RPMI8226 (cell line): ENCODE data around the gene BRD8.
"Not testable (repeated sequence)": the region's sequence is repeated elsewhere in the genome, so short reads cannot be mapped to it uniquely, and the experiment has no call there.

Source experiments
- DNase-seq: peaks from one replicate; pipeline ENCODE4 v3.0.0-alpha.2; 2015

Gene BRD8, protein sequence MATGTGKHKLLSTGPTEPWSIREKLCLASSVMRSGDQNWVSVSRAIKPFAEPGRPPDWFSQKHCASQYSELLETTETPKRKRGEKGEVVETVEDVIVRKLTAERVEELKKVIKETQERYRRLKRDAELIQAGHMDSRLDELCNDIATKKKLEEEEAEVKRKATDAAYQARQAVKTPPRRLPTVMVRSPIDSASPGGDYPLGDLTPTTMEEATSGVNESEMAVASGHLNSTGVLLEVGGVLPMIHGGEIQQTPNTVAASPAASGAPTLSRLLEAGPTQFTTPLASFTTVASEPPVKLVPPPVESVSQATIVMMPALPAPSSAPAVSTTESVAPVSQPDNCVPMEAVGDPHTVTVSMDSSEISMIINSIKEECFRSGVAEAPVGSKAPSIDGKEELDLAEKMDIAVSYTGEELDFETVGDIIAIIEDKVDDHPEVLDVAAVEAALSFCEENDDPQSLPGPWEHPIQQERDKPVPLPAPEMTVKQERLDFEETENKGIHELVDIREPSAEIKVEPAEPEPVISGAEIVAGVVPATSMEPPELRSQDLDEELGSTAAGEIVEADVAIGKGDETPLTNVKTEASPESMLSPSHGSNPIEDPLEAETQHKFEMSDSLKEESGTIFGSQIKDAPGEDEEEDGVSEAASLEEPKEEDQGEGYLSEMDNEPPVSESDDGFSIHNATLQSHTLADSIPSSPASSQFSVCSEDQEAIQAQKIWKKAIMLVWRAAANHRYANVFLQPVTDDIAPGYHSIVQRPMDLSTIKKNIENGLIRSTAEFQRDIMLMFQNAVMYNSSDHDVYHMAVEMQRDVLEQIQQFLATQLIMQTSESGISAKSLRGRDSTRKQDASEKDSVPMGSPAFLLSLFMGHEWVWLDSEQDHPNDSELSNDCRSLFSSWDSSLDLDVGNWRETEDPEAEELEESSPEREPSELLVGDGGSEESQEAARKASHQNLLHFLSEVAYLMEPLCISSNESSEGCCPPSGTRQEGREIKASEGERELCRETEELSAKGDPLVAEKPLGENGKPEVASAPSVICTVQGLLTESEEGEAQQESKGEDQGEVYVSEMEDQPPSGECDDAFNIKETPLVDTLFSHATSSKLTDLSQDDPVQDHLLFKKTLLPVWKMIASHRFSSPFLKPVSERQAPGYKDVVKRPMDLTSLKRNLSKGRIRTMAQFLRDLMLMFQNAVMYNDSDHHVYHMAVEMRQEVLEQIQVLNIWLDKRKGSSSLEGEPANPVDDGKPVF

DNA sequence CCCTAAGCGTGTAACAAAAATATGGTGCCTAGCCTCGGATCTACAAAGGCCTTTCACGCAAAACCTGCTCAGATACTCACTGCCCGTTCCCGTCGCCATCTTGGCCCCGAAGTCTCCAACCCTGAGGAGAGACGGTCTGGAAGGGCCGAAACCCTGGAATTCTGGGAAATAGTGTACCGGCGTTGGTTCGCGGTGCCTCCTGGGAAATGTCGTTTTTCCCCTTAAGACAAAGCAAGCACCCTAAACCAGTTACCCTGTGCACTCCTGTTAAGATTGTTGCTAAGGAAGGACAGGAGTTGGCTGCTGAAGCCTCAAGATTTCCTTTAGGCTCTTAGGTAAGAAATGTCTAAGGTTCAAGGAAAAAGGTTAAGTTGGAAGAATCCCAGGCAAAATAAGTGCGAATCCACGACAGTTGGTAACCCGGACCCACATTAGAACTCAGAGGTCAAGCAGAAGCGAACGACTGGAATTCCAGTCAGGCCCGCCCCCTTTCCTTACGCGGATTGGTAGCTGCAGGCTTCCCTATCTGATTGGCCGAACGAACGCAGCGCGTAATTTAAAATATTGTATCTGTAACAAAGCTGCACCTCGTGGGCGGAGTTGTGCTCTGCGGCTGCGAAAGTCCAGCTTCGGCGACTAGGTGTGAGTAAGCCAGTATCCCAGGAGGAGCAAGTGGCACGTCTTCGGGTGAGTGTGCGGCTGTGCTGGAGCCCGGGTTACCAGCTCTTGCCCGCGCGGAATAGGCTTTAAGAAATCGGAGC lies at the start of gene BRD8, which contains the start of gene KIF20A:
BRD8 (minus strand) TSS at position 115 of the 761 bp plus-strand sequence; CDS start at position 99, 16 bp downstream.
KIF20A (plus strand) TSS at position 597 of the 761 bp plus-strand sequence. CDS start 569 bp downstream, outside the sequence.
- peak; percentile 96 for DNase-seq

DNA sequence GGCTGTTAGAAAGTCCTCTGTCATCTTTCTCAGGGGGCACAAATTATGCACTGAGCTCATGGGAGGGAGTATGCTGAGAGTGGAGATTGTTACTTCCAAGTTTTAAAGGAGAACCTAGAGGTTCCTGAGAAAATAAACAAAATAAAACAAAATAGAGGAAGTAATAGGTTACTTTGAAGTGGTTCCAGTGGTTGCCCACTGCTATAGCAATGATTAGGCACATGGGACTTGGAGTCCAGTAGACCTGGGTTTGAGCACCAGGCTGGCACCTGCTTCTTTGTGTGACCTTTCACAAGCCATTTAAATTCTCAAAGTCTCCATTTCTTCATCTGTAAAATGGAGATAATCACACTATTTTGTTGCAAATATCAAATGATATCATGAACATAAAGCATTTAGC lies 48.5 kb upstream of the BRD8 start:
- DNase-seq: no peak

DNA sequence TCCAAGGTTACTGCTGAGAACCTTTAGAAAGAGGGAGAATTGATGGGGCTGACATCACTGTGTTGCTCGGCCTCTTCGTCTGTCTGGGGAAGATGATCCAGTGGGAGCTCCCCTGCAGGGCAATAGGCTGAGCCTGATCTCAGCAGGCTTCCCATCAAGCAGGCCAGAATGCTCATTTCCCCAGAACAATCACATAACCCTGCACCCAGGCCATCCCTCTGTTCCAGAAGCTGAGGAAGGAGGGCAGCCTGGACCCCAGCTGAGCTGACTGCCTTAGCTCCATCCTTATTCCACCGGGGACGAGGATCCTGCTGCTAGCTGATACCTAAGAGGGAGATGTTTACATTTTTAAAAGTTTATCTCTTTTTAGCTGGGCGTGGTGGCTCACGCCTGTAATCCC lies 46.3 kb upstream of the BRD8 start:
- DNase-seq: no peak

DNA sequence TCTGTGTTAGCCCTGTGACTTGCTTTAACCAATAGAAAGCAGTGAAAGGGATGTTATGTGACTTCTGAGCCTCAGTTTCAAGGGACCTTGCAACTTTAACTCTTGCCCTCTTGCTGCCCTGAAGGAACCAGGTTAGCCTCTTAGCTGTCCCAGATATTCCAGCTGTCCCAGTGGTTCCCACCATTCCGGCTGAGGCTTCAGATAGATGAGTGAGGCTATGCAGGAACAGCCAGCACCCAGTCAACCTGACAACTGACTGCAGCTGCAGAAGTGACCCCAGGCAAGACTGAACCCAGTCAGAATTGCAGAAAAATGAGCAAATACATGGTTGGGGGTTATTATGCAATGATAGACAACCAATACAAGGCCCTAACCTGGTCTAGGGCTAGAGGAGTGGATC lies 45.1 kb upstream of the BRD8 start:
- no peak for DNase-seq

DNA sequence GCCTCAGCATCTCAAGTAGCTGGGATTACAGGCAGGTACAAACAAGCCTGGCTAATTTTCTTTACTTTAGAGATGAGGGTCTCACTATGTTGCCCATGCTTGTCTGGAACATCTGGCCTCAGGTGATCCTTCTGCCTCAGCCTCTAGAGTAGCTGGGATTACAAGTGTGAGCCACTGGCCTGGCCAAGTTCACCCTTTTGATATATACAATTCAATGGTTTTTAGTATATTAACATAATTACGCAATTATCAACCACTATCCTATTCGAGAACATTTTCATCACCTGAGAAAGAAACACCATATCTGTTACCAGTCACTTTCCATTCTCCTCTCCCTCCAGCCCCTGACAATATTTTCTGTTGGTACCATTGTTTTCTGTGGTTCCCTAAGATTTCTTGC lies 38.4 kb upstream of the BRD8 start:
- DNase-seq: no peak

DNA sequence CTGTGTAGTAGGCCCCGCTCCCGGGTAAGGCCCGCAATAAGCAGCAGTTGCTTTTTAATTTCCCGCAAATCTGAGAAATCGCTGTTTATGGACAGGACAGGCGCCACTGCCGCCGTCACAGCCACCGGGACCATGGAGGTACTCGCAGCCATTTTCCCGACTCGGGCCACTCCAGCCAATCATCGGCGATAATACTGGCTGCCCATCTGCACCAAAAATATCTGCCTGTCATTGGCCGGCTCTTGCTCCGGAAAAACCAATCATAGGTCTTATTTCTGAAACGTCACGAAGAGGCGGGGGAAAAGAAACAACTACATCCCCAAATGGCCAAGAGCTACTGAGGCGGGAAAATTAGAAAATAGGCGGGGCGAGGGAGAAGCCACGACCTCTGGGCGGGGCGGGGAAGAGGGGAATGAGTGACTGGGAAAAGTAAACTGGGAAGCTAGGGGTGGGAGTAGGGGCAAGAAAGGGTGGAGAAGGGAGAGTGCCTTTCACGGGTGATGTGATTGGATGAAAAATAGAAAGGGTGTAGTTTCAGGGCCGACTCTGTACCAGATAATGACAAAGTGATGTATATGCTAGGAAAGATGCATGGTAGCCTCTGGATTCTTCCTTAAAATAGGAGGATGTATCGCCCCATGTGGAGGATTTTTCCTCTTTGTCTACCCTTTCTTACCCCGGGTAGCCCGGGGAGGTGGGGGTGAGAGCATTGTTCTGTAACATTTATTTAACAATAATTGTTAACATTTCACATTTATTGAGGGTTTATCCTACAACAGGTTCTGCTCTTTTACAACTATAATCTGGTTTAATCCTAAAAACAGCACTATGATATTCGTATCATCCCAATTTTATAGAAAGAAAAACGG lies 35.0 kb upstream of the BRD8 start, which contains the start of gene CDC23:
CDC23 (minus strand) TSS at position 163 of the 869 bp plus-strand sequence; CDS start at position 152, 11 bp downstream.
- peak; percentile 95 for DNase-seq

DNA sequence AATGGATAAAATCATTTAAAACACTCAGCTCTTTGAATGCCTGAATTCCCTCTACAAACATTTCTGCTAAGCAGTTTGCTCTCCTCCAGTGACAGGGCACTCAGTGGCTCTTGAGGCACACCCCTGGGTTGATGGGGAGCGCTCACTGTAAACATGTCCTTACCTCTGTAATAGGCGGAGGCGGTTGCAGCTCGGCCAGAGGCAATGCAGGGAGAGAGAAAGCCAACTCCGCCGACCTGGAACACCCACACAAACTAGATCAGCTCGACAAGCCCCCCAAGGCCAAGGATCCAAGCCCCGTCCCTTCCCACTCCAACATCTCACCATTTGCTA lies 34.4 kb upstream of the BRD8 start:
- DNase-seq: no peak

DNA sequence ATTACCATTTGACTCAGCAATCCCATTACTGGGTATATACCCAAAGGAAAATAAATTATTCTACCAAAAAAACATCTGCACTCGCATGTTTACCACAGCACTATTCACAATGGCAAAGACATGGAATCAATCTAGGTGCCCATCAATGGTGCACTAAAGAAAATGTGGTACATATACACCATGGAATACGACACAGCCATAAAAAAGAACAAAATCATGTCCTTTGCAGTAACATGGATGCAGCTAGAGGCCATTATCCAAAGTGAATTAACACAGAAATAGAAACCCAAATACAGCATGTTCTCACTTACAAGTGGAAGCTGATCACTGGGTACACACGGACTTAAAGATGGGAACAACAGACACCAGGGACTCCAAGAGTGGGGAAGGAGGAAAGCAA lies 32.6 kb upstream of the BRD8 start:
- DNase-seq: no peak

DNA sequence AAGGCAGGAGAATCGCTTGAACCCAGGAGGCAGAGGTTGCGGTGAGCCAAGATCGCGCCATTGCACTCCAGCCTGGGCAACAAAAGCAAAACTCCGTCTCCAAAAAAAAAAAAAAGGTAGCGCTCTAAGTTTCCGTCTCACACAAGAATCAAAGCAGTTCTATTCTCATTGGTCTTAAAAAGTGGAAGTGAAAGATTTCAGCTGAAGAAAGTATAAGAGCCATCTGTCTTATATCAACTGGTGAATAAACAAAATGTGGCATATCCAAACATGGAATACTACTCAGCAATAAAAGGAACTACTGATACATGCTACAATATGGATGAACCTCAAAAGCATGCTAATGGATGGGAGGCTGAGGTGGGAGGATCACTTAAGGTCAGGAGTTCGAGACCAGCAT lies 15.4 kb upstream of the BRD8 start:
- DNase-seq: not testable (repeated sequence)

DNA sequence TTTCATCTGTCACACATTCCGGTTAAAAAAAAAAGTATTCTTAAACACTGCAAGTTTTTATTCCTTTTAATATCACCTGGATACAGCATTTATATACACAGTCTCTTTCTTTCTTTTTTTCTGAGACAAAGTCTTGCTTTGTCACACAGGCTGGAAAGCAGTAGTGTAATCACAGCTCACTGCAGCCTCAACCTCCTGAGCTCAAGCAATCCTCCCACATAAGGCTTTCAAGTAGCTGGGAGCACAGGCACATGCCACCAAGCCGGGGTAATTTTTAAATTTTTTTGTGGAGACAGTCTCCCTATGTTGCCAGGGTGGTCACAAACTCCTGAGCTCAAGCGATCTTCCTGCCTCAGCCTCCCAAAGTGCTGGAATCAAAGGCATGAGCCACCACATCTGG lies 14.4 kb upstream of the BRD8 start:
- no peak for DNase-seq

DNA sequence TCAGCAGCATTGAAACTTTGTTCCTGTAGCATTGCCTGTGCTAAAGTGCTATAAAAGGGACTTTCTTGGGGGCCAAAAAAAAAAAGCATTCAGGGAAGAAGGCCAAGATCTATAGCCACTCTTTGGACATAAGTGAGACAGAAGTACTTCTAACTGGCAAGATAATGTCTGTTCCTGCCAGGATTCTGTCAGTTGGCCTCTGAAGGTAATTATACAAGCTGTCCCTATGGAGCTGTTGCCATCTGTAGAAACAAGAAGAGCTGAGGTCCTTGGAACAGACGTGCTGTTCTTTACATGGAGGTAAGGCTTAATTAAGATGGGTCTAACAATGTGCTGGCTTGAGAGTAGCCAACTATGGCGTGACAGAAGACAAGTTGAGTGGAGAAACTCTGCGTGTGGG lies 10.2 kb upstream of the BRD8 start:
- DNase-seq: no peak

DNA sequence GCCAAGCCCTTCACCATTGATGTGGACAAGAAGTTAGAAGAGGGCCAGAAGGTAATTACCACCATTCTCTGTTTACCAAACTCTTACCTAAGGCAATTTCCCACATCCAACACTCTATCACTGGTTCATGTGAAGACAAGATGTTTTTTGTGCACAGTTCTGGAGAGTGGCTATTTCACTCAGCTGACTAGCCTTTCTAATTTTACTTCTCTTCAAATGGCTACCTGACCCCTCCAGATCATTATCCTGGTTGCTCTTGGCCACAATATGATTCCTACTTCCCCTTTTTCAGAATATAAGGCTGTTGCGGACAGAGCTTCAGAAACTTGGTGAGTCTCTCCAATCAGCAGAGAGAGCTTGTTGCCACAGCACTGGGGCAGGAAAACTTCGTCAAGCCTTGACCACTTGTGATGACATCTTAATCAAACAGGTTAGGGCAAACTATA lies 7.6 kb upstream of the BRD8 start:
- peak; percentile 26 for DNase-seq

DNA sequence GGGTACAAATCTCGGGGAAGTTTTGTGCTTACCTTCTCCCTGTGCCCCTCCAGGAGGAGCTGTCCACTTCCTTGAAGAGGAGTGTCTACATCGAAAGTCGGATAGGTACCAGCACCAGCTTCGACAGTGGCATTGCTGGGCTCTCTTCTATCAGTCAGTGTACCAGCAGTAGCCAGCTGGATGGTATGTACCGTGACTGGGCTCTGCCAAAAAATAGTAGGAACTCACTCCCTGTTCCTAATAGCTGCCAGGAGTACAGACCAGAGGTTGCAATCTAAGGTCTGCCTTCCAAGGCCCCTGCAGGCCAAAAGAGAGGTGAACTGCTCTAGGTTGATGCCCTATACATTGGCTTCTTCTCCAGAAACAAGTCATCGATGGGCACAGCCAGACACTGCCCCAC lies 4.4 kb upstream of the BRD8 start:
- no peak for DNase-seq

DNA sequence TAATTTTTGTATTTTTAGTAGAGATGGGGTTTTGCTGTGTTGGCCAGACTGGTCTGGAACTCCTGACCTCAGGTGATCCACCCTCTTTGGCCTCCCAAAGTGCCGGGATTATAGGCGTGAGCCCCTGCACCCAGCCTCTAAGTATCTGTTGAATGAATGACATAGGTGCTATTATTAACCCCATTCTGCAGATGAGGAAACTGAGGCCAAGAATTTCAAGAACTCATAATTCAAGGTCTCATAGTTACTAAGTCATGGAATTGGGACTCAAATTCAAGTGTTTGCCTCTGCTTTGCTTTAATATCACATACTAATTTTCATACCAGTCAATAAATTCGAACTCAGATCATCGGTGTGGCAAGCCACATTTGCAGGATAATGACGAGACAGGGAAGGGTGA lies 2.4 kb upstream of the BRD8 start:
- DNase-seq: no peak

DNA sequence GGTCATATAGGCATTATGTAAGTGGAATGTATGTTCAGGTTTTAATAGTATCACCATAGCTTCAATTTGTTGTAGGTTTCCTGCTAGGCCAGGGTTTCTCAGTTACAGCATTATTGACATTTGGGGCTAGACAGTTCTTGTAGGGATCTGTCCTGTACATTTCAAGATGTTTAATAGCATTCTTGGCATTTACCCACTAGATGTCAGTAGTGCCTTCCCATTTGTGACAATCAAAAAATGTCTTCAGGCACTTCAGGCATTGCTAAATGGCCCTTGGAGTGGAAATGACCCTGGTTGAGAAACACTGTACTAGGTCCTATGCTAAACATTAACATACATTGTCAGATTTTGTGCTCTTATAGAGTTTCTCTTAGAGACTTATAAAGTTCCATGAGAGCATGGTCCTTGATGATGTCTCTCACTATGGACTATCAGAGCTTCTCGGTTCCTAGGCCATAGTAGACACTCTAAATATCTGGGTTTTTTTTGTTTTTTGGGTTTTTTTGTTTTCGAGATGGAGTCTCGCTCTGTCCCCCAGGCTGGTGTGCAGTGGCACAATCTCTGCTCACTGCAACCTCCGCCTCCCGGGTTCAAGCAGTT lies 1.9 kb upstream of the BRD8 start:
- DNase-seq: peak; percentile 70

DNA sequence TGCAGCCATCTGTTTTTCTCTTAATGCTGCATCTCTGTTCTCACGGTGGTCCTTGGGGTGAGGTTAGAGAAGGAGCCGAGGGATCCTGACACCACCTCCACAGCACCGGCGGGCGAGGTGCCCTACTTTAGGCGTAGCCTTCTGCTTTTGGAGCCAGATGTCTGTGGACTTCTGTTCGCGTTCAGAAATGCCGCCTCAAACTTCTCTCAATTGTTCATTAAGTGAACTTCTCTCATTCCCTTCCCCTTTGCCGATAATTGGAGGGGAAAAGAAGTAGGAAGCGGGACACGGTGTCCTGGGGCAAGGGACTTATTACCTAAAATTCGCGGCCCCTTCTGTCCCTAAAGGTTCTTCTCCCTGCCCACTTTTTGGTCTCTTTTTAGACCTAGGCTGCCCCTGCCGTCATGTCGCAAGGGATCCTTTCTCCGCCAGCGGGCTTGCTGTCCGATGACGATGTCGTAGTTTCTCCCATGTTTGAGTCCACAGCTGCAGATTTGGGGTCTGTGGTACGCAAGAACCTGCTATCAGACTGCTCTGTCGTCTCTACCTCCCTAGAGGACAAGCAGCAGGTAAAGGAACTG lies 937 bp upstream of the BRD8 start:
- peak; percentile 26 for DNase-seq

DNA sequence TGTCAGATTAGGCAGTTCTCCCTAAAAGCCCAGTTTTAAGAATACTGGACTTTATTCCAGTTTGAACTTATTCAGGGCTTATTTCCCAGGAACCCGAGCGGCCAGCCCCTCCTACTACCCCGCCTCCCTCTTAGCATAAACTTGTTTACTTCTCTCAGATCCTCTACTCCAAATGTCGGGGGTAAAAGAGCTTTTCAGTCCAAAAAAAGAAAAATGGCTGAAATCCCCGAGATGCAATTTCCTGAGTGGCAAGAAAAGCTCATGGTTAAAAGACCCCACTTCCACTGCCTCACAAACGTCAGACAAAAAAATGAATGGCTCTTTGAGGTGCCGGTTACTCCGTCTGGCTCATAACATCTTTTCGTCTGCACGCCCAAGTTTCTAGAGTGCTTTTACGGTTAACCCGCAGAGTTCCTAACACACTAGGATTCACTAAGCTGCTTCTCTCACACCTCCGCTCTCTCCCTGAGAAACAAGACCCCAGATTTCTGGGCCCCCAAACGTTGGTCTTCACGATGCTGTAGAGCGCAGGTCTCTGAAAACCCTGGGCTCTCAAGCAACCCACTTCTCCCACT lies 402 bp downstream of the BRD8 start:
- DNase-seq: peak; percentile 26

DNA sequence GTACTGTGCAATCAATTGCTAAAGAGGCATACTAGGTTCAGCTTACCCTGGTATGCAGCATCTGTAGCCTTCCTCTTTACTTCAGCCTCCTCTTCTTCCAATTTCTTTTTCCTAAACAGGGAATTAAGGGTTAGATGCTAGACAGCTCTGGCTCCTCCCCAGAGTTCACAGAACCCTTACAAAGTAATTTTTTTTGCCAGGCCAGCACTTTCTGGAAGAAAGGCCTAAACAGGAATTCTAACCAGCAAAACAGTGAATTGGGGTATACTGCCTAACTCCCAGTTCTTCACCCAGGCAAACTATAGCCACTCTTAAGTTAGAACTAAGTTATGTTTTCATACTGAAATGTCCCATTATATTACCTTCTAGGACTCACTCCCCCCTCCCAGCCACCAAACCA lies 8.1 kb downstream of the BRD8 start:
- no peak for DNase-seq

DNA sequence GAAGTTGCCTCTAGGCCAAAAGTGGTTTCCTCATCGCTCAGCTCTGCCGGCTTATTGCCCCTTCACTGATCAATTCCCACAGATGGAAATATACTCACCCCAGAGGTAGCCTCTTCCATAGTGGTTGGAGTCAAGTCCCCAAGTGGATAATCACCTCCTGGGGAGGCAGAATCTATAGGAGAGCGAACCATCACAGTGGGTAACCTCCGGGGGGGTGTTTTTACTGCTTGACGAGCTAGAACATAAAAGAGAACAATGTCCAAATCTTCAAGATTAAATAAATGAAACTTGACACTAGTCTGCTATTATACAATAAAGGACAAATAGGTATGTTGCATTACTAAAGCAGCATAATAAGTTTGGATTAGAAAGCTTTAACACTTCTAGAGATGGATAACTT lies 9.3 kb downstream of the BRD8 start:
- DNase-seq: no peak

DNA sequence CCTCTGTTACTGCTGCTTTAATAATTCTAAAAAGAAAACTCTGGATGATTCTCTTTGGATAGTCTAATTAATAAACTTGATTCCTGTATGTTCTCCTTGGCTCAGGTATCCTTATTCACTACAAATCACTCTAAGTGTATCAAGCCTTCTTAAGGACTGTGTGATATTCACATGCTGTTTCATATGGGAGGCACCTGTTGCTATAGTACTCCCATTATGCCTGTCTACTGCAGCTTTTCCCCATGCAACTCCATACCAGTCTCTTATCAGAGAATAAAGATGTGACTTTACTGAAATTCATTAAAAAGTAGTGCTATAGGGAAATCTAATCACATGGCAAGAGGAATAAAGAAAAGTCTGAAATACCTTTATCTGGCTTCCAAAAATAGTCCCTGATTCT lies 14.7 kb downstream of the BRD8 start:
- DNase-seq: no peak
